Islet precursor cell (in vitro differentiated cells): ENCODE data around the gene FAM81A.

Experiments used
- DNase-seq: peaks from one replicate; pipeline ENCODE4 v3.0.0-alpha.2; 2018

The FAM81A gene

GRCh38 chr15:59491062-59491461 is 53.1 kb downstream of the FAM81A start:
- DNase-seq: no peak

GRCh38 chr15:59492389-59493377 is 54.7 kb downstream of the FAM81A start:
- DNase-seq: peak; percentile 79

GRCh38 chr15:59501597-59501996 is 63.6 kb downstream of the FAM81A start:
- DNase-seq: peak; percentile 77

GRCh38 chr15:59515190-59515589 is 77.2 kb downstream of the FAM81A start:
- DNase-seq: no peak

GRCh38 chr15:59516655-59517461 is 78.9 kb downstream of the FAM81A start:
- no peak for DNase-seq

DNA sequence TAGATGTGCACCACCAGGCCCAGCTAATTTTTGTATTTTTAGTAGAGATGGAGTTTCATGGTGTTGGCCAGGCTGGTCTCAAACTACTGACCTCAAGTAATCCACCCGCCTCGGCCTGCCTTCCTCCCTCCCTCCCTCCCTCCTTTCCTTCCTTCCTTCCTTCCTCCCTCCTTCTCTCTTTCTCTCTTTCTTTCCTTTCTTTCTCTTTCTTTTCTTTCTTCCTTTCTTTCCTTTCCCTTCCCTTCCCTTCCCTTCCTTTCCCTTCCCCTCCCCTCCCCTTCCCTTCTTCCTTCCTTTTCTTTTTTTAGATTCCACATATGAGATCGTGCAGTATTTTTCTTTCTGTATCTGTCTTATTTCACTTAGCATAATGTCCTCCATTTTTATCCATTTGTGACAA is 81.3 kb downstream of the FAM81A start:
- no peak for DNase-seq

- DNase-seq: no peak
Measured at GRCh38 chr15:59521443-59521842, 83.5 kb downstream of the FAM81A start.

DNA sequence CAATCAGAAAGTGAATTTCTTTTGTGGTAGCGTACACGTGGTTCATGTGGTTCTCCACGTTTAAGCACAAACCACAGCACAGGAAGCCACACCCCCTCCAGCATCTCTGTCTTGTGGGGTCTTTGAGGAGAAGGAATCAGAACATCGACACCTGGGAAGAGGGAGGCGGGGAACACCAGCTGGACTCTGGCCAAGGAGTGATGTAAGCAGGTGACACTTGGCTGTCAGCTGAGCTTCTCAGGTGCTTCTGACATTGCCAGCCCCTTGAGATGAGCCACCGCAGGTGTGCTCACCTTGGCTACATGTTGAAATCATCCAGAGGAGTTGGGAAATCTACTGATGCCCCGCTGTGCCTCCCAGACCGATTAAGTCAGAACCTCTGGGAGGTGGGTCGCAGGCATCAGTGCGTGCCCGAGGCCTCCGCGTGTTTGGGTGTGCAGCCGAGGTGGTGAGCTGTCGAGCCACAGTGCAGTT is 85.0 kb downstream of the FAM81A start:
- peak; percentile 27 for DNase-seq

- DNase-seq: no peak
Measured at GRCh38 chr15:59523702-59524101, 85.7 kb downstream of the FAM81A start.

DNA sequence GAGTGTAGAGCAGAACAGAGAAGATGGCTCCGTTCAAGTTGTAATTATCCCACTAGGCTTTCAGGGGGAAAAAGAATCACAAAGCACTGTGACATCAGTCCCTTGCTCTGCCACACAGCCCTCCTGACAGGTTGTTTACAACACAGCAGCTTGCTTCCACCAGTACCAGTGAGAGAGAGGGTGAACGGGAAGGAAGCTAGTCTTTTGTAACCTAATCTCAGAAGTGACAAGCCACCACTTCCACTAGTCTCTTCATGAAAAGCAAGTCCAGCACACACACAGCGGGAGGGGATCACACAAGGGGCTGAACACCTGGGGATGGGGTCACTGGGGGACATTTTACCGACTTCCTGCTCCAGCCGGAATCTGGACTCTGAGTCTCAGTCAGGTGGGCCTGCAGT is 86.3 kb downstream of the FAM81A start:
- DNase-seq: peak; percentile 22

GRCh38 chr15:59526466-59526865 is 88.5 kb downstream of the FAM81A start:
- peak; percentile 7 for DNase-seq

DNA sequence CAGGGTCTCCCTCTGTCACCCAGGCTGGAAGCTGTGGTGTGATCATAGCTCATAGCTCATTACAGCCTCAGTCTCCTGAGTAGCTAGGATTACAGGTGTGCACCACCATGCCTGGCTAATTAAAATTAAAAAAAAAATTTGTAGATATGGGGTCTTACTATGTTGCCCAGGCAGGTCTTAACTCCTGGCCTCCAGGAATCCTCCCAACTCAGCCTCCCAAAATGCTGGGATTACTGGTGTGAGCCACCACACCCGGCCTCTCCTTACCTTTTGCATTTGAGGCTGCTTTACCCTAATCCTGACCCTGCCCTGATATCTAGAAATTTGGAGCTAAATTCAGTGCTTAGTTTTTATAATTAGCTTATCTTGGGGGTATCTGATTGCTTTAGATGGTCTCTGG is 90.4 kb downstream of the FAM81A start:
- peak; percentile 20 for DNase-seq

GRCh38 chr15:59528961-59529402 is 91.0 kb downstream of the FAM81A start:
- DNase-seq: peak; percentile 95

DNA sequence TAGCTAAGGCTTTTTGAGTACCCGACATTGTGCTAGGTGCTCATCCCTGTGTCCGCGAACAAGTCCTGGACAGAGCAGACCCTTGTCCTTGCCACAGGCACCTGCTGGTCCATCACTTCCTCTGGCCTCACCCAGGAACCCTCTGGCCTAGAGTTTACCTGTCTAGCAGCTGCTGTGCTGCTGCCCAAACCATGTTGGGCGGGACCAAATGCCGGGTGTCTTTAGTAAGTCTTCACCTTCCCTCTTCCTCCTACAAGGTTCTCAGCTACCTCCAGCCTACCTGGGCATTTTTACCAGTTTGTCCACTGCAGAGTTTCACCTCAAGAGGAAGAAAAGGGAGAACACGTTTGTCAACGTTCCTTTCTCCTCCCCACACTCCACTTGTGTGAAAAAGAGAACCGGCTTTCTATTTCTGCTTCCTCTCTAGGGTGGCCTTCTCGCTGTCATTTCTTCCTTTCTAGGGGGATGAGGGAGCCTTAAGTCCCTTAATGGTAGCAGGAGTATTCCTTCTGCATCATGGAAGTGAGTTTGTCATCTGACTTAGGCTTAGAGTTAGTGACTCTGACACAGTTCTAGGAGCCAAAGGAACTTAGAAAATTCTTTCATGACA is 93.2 kb downstream of the FAM81A start:
- DNase-seq: peak; percentile 38

DNA sequence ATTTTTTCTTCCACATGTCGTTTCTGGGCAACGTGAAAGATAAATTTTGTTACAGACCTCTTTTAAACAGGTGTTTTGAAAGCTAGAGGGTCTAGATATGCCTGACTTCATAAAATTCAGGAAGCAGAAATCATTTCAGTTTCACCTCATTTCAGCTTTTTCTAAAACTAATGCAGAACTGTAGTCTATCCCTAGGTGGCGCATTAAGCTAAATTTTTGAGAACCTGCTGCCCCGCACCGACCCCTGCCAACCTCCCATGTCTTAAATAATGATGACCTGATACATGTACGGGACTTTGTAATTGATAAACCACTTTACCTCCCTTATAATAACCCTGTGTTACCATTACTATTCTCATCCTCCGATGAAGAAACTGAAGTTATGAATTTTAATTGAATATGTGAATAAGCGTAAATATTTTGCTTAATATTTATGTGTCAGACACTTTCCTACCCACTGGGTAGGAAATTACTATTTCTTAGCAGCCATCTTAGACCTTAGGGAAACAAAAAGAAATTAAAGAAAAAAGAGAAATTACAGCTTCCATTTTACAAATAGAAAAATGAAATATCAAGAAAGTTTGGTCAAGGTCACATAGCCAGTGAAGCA is 94.9 kb downstream of the FAM81A start:
- DNase-seq: peak; percentile 52

GRCh38 chr15:59536553-59536952 is 98.6 kb downstream of the FAM81A start:
- no peak for DNase-seq

GRCh38 chr15:59537403-59537802 is 99.4 kb downstream of the FAM81A start:
- no peak for DNase-seq

DNA sequence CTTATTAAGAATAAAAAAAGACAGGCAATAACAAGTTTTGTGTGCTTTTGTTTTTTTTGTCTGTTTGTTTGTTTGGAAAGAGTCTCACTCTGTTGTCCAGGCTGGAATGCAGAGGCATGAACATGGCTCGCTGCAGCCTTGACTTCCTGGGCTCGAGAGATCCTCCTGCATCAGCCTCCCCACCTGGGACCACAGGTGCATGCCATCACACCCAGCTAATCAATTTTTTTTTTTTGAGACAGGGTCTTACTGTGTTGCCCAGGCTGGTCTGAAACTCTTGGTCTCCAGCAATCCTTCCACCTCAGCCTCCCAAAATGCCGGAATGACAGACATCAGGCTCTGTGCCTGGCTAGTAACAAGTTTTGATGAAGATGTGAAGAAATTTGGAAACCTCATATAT is 100.5 kb downstream of the FAM81A start:
- DNase-seq: no peak

- peak; percentile 4 for DNase-seq
Measured at GRCh38 chr15:59539799-59540198, 101.8 kb downstream of the FAM81A start.

GRCh38 chr15:59540654-59541053 is 102.7 kb downstream of the FAM81A start:
- no peak for DNase-seq

- DNase-seq: peak; percentile 37
Measured at GRCh38 chr15:59541750-59542149, 103.8 kb downstream of the FAM81A start.

DNA sequence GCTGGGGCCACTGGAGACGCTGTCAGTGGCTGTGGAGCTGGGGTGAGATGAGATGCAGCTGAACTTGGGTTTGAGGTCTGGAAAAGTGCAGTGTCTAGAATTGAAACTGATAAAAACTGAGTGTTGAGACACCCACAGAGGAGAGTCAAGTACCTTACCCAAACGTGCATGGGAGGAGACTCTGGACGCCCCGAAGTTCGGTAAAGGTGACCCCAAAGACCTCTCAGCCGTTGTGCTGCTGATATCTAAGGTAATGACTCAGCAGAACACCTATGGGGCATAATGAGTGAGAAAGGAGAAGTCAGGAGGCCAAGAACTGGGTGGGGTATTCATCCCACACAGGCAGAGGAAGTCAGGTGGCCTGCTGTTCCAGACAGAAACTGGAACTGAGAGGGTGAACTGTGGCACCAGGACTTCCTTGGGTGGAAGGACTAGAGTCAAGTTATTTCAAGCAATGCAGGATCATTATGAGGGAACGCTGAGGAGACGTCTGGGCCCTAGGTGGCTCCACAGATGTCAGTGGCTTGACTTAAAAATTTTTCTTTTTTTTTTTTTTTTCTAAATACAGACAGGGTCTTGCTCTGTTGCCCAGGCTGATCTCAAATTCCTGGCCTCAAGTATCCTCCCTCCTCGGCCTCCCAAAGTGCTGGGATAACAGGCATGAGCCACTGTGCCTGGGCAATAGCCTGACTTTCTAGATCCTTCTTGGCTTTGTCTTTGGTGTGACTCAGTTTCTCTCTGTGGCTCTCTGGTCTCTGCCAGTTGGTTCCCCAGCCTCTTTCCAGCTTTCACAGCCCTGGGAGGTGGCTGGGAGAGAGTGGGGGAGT is 105.9 kb downstream of the FAM81A start:
- DNase-seq: peak; percentile 22
